ENCODE results near the gene PALM.
"Not testable (repeated sequence)": the region's sequence is repeated elsewhere in the genome, so short reads cannot be mapped to it uniquely, and the experiment has no call there.

Gene PALM

DNA sequence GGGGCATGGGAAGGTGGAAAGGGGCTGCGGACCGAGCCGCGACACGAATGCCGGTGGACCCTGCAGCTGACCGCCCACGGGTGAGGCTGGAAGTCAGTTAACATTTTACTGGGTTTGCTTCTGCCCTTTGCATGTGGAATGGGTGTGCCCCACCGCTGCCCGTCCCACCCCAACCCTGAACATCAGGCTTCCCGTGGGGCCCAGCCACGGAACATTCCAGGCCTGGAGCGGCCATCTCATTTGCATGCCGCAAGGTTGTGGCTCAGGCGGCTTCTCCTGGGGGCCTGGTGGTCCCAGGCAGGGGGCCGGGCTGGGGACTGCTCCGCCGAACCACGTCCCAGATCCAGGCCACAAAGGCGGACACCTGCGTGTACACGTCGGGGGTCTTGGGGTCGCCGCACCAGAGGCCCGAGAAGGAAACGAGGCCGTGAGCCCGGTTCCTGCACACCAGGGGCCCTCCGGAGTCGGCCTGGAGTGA lies 23.2 kb upstream of the PALM start:
- H3K36me3 Mint-ChIP-seq (ENCODE audit: insufficient read depth), result no peaks in the 10 kb centered on the region
- peaks cover 5% of the 10 kb centered on the region for H3K4me1 Mint-ChIP-seq
- no peak overlapping the region for H3K27ac Mint-ChIP-seq (ENCODE audit: low read depth)
- H3K4me3 Mint-ChIP-seq, result no peak overlapping the region
- no peaks in the 10 kb centered on the region for H3K9me3 Mint-ChIP-seq
- ATAC-seq (replicated peaks; ENCODE audit: extremely low read depth, poor library complexity, severe bottlenecking) (no peak), DNase-seq (ENCODE audit: low spot score in 2 of 2) (no peak)
- no peaks in the 10 kb centered on the region for H3K27me3 Mint-ChIP-seq

DNA sequence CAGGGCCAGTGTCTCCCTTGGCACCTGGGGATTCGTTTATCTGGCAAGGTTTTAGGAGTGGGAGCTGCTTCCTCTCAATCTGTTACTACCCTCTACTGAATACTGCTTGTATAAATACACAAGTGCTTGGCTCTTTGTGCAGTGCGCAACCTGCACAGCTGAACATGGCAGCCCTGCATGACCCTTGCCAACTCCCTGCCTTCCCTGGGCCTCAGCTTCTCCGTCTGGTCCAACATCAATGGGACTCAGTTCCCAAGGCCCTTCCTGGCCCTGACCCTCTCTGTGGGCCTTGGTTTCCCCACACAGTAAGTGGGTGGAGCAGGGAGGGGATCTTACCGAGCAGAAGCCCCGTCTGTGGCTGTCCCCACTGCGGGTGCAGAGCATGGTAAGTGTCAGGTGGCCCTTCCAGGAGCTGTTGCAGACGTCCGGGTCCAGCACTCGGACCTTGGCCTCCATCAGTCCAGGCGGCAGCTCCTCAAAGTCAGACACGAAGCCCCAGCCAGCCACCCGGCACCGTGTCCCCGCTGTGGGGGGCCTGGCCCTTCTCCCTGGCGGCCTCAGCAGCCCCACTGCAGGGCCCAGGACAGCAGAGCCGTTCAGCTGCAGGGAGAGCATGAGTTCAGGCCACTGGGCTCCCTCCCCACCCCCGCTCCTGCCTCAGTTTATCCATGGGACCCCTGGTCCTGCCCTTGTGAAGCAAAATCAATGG lies 22.0 kb upstream of the PALM start:
- DNase-seq (ENCODE audit: low spot score in 2 of 2), result no peak
- Mint-ChIP-seq H3K27me3 (no peaks in the 10 kb centered on the region), H3K4me3 (no peak overlapping the region), H3K36me3 (ENCODE audit: insufficient read depth) (no peaks in the 10 kb centered on the region), H3K4me1 (no peaks in the 10 kb centered on the region), H3K27ac (ENCODE audit: low read depth) (no peak overlapping the region), H3K9me3 (no peaks in the 10 kb centered on the region)
- no peak for ATAC-seq (replicated peaks; ENCODE audit: extremely low read depth, poor library complexity, severe bottlenecking)

DNA sequence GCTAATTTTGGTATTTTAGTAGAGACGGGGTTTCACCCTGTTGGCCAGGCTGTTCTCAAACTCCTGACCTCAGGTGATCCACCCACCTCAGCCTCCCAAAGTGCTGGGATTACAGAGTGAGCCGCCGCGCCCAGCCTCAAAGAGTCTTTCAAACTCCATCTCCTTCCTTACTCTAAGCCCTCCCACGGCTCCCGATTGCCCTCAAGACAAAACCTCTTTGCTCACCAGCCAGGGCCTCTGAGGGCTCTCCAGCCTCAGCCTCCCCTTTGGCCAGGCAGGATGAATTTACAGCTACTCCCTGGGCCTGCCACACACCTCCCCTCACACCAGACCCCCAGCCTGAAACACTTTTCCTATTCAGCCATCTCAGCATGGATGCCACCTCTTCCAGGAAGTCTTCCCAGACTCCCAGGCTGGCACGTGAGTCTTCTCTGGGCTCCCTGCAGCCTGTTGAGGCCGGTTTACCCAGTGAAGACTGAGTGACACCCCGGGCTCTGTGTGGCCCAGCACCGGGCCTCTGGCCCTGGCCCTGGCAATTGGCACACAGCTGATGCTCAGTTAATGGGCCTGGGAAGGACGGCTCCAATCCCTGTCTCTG lies 21.1 kb upstream of the PALM start:
- no peaks in the 10 kb centered on the region for H3K27me3 Mint-ChIP-seq
- DNase-seq (ENCODE audit: low spot score in 2 of 2), result no peak
- no peaks in the 10 kb centered on the region for H3K4me1 Mint-ChIP-seq
- no peak overlapping the region for H3K27ac Mint-ChIP-seq (ENCODE audit: low read depth)
- H3K4me3 Mint-ChIP-seq, result no peak overlapping the region
- H3K36me3 Mint-ChIP-seq (ENCODE audit: insufficient read depth), result no peaks in the 10 kb centered on the region
- no peaks in the 10 kb centered on the region for H3K9me3 Mint-ChIP-seq
- ATAC-seq (replicated peaks; ENCODE audit: extremely low read depth, poor library complexity, severe bottlenecking), result no peak

DNA sequence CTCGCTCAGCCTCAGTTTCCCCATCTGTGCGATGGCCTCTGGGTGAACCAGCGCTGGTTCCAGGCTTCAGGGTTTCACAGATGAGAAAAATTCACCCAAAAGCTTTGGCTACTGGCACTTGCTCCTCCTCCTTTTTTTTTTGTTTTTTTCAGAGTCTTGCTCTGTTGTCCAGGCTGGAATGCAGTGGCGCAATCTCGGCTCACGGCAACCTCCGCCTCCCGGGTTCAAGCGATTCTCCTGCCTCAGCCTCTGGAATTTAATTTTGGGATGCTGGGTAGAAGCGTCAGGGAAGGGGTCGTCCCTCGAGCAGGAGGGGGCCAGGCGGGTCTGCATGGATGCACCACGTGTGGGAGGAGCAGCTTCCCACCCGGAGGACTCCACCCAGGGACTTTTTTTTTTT lies 20.5 kb upstream of the PALM start:
- no peak overlapping the region for H3K4me3 Mint-ChIP-seq
- no peak for ATAC-seq (replicated peaks; ENCODE audit: extremely low read depth, poor library complexity, severe bottlenecking)
- H3K27me3 Mint-ChIP-seq, result no peaks in the 10 kb centered on the region
- H3K4me1 Mint-ChIP-seq, result no peaks in the 10 kb centered on the region
- no peak for DNase-seq (ENCODE audit: low spot score in 2 of 2)
- H3K27ac Mint-ChIP-seq (ENCODE audit: low read depth), result no peak overlapping the region
- no peaks in the 10 kb centered on the region for H3K36me3 Mint-ChIP-seq (ENCODE audit: insufficient read depth)
- no peaks in the 10 kb centered on the region for H3K9me3 Mint-ChIP-seq

DNA sequence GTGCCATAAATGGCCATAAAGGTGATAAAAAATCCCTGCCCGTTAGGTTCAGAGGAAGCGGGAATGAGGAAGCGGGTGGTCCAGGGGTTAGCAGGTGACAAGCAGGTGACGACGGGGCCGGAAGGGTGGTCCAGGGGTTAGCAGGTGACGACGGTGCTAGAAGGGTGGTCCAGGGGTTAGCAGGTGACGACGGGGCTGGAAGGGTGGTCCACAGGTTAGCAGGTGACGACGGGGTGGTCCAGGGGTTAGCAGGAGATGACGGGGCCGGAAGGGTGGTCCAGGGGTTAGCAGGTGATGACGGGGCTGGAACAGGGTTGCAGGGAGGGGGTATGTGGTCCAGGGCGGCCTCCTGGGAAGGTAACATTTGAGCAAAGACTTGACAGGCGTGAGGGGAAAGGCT lies 19.7 kb upstream of the PALM start:
- DNase-seq (ENCODE audit: low spot score in 2 of 2) (no peak), ATAC-seq (replicated peaks; ENCODE audit: extremely low read depth, poor library complexity, severe bottlenecking) (no peak)
- Mint-ChIP-seq H3K36me3 (ENCODE audit: insufficient read depth) (no peaks in the 10 kb centered on the region), H3K27ac (ENCODE audit: low read depth) (no peak overlapping the region), H3K4me1 (no peaks in the 10 kb centered on the region), H3K9me3 (no peaks in the 10 kb centered on the region), H3K27me3 (no peaks in the 10 kb centered on the region), H3K4me3 (no peak overlapping the region)

DNA sequence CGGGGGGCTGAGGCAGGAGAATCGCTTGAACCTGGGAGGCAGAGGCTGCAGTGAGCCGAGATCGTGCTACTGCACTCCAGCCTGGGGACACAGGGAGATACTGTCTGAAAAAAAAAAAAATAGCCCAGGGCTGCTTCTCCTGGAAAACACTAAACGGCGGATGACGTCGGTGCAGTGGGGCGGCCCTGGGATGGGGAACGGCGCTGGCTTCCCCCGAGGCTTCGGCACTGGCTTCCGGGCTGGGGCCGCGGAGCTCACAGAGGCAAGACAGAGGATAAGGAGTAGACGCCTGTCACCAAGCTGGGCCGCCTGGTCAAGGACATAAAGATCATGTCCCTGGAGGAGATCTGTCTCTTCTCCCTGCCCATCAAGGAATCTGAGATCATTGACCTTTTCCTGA lies 18.5 kb upstream of the PALM start:
- H3K36me3 Mint-ChIP-seq (ENCODE audit: insufficient read depth), result no peaks in the 10 kb centered on the region
- H3K4me1 Mint-ChIP-seq, result no peaks in the 10 kb centered on the region
- no peak overlapping the region for H3K27ac Mint-ChIP-seq (ENCODE audit: low read depth)
- H3K4me3 Mint-ChIP-seq, result no peak overlapping the region
- ATAC-seq (replicated peaks; ENCODE audit: extremely low read depth, poor library complexity, severe bottlenecking) (no peak), DNase-seq (ENCODE audit: low spot score in 2 of 2) (no peak)
- no peaks in the 10 kb centered on the region for H3K9me3 Mint-ChIP-seq
- no peaks in the 10 kb centered on the region for H3K27me3 Mint-ChIP-seq

DNA sequence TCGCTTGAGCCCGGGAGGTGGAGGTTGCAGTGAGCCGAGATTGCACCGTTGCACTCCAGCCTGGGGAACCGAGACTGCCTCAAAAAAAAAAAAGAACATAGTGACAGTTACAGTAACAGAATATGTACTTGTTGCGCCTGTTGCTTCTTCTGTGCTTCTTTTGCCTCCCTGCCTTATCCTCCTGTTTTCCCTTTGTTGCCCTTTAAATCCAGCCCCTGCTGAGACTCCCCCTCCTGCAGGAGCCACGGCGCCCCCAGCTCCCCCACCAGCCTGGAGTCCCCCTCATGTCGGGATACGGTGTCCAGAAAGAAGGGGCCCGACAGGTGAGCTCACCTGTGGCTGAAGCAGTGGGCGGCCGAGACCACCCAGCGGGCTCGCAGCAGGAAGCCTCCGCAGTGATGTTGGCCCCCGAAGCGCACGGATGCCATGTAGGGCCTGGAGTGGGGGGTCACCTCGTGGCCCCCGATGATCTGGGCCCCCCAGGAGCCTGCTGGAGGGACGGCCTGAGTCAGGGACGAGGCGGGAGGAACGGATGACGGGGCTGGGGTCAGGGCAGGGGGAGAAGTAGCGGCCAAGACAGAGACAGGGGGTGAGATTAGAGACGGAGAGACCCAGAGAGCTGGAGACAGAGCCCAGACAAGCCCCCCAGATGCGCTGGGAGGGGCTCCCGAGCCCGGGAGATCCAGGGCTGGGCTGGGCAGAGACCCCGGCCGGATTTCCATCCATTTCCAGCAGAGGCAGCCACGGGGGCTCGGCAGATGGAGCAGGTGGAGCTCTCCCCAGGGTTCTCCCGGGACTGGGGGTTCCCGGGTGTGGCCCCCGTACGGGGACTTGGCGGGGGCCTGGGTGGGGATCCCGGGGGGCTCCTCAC lies 14.0 kb upstream of the PALM start:
- Mint-ChIP-seq H3K27me3 (peaks cover 14% of the 10 kb centered on the region), H3K9me3 (no peaks in the 10 kb centered on the region), H3K4me1 (no peaks in the 10 kb centered on the region), H3K4me3 (peak overlapping the region; percentile 11), H3K36me3 (ENCODE audit: insufficient read depth) (peaks cover 3% of the 10 kb centered on the region), H3K27ac (ENCODE audit: low read depth) (no peak overlapping the region)
- no peak for ATAC-seq (replicated peaks; ENCODE audit: extremely low read depth, poor library complexity, severe bottlenecking)
- DNase-seq (ENCODE audit: low spot score in 2 of 2), result no peak

DNA sequence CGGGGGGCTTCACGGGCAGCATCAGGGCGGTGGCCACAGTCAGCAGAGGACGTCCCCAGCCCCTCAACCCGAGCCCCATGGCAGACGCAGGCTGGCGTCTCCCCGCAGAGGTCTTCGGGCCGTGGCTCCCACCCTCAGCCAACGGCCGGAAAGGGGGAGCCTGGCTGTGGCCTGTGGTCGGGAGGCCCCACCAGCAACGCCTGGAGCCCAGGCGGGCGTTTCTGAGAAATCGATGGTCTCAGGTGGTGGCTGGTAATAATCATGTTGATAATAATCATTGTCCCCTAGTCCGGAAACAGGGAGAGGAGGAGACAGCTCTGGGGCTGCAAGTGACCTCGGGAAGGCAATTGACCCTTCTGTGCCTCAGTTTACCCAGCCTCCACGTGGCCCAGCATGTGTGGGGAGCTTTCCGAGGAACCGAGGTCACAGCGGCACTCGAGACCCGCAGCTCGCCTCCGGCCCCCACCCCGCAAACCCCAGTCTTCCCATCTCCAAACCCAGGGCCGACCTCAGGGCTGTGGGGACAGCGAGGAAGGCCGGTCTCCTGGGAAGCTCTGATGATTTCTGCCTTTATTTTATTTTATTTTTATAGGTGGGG lies 13.3 kb upstream of the PALM start, which contains the start of gene PRSS57:
Gene PRSS57 (minus strand): TSS at position 101 of the 598 bp plus-strand sequence. CDS start 22 bp downstream, at position 79.
- DNase-seq (ENCODE audit: low spot score in 2 of 2) (no peak), ATAC-seq (replicated peaks; ENCODE audit: extremely low read depth, poor library complexity, severe bottlenecking) (no peak)
- peak within 1 kb of the TSS; percentile 11 for H3K4me3 Mint-ChIP-seq

DNA sequence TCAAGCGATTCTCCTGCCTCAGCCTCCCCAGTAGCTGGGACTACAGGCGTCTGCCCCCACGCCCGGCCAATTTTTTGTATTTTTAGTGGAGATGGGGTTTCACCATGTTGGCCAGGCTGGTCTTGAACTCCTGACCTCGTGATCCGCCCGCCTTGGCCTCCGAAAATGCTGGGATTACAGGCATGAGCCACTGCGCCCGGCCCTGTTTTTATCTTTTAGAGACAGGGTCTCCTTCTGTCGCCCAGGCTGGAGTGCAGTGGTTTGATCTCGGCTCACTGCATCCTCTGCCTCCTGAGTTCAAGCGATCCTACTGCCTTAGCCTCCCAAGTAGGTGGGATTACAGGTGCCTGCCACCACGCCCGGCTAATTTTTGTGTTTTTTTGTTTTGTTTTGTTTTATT lies 10.2 kb upstream of the PALM start:
- ATAC-seq (replicated peaks; ENCODE audit: extremely low read depth, poor library complexity, severe bottlenecking); H3K27ac Mint-ChIP-seq (ENCODE audit: low read depth); DNase-seq (ENCODE audit: low spot score in 2 of 2); H3K4me1 Mint-ChIP-seq; H3K36me3 Mint-ChIP-seq (ENCODE audit: insufficient read depth); H3K4me3 Mint-ChIP-seq; H3K9me3 Mint-ChIP-seq: not testable (repeated sequence)
- peaks cover 29% of the 10 kb centered on the region for H3K27me3 Mint-ChIP-seq

More for the DNA sequence above, 13.3 kb upstream of the PALM start, which contains the start of gene PRSS57:
- Mint-ChIP-seq H3K27ac (ENCODE audit: low read depth) (no peak within 1 kb of the TSS), H3K27me3 (peaks cover 14% of the 10 kb centered on the region), H3K4me1 (no peaks in the 10 kb centered on the region), H3K9me3 (no peaks in the 10 kb centered on the region), H3K36me3 (ENCODE audit: insufficient read depth) (peaks cover 3% of the 10 kb centered on the region)

DNA sequence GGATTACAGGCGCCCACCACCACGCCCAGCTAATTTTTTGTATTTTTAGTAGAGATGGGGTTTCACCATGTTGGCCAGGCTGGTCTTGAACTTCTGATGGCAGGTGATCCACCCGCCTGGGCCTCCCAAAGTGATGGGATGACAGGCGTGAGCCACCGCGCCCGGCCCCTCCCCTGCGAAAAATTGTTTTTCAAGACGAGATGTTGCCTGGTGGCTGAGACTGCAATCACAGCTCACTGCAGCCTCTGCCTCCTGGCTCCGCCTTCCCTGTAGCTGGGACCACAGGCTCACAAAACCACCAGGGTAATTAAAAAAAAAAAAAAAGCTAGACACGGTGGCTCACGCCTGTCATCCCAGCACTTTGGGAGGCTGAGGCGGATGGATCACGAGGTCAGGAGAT lies 8.8 kb upstream of the PALM start:
- not testable (repeated sequence) for H3K4me1 Mint-ChIP-seq; H3K36me3 Mint-ChIP-seq (ENCODE audit: insufficient read depth); H3K9me3 Mint-ChIP-seq; ATAC-seq (replicated peaks; ENCODE audit: extremely low read depth, poor library complexity, severe bottlenecking); DNase-seq (ENCODE audit: low spot score in 2 of 2); H3K27ac Mint-ChIP-seq (ENCODE audit: low read depth); H3K4me3 Mint-ChIP-seq
- peaks cover 30% of the 10 kb centered on the region for H3K27me3 Mint-ChIP-seq

DNA sequence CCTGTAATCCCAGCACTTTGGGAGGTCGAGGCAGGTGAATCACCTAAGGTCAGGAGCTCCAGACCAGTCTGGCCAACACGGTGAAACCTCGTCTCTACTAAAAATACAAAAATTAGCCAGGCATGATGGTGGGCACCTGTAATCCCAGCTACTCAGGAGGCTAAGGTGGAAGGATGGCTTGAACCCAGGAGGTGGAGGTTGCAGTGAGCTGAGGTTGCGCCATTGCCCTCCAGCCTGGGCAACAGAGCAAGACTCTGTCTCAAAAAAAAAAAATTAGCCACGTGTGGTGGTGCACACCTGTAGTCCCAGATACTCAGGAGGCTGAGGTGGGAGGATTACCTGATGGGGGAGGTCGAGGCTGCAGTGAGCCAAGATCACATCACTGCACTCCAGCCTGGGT lies 5.9 kb upstream of the PALM start:
- not testable (repeated sequence) for H3K36me3 Mint-ChIP-seq (ENCODE audit: insufficient read depth); H3K27ac Mint-ChIP-seq (ENCODE audit: low read depth); H3K9me3 Mint-ChIP-seq; H3K4me1 Mint-ChIP-seq; ATAC-seq (replicated peaks; ENCODE audit: extremely low read depth, poor library complexity, severe bottlenecking); DNase-seq (ENCODE audit: low spot score in 2 of 2)
- H3K4me3 Mint-ChIP-seq, result peak overlapping the region; percentile 52
- H3K27me3 Mint-ChIP-seq, result peaks cover 37% of the 10 kb centered on the region

DNA sequence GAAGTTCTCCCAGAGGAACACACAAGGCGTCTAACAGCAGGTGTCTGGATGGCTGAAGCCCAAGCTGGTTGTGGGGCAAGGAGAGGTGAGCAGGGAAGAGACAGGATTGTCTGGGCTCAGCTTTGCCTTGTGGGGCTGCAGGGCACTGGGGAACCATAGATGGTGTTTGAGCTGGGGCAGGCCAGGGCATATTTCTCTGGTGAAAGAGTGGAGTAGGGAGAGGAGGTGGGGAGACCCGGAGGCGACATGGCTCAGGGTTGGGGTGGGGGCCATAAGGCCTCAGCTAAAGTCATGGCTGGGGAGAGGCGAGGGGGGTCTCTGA lies 5.4 kb upstream of the PALM start:
- Mint-ChIP-seq H3K27me3 (peaks cover 37% of the 10 kb centered on the region), H3K4me1 (no peaks in the 10 kb centered on the region), H3K36me3 (ENCODE audit: insufficient read depth) (no peaks in the 10 kb centered on the region), H3K27ac (ENCODE audit: low read depth) (no peak overlapping the region), H3K4me3 (peak overlapping the region; percentile 52), H3K9me3 (no peaks in the 10 kb centered on the region)
- ATAC-seq (replicated peaks; ENCODE audit: extremely low read depth, poor library complexity, severe bottlenecking) (peak; percentile 31), DNase-seq (ENCODE audit: low spot score in 2 of 2) (no peak)
